AG04450 (cell line): ENCODE results near the gene GPC6. TPM values are rescaled to one million over a fixed set of nuclear protein-coding genes. Genes with fewer than 3 reads are reported as not detected.
A peak's percentile ranks its signal among the peaks of the same experiment; 100 is the strongest.

Experiments
- CTCF ChIA-PET: fragments of 300-600, 350-600 bp; formaldehyde crosslinking; extraction: SDS; loops from one replicate; lab custom pipeline; 2022; ENCODE audit warnings: antibody characterized with exemption, inconsistent platforms; lab: Charles Lee
- POLR2A ChIA-PET: fragments of 350-600 bp; formaldehyde crosslinking; extraction: SDS; loops from one replicate; lab custom pipeline; 2021; ENCODE audit warnings: antibody characterized with exemption, inconsistent platforms; lab: Yijun Ruan, JAX
- DNase-seq: peaks from one replicate; pipeline ENCODE4 v3.0.0-alpha.2; 2011; ENCODE audit warnings: low read depth, low spot score
- H3K27ac ChIP-seq: one replicate; pipeline ENCODE4 v1.5.1; 2012; ENCODE audit warnings: low read depth, low read length, control low read depth
- H3K27me3 ChIP-seq: one replicate; pipeline ENCODE4 v1.6.0; 2012; ENCODE audit warnings: low read length; ENCODE audit not compliant: control insufficient read depth, insufficient read depth
- H3K4me3 ChIP-seq: 2 replicates; pipeline ENCODE4 v1.5.1; 2011; ENCODE audit warnings: mild to moderate bottlenecking, low read depth, low read length, control low read depth
- H3K9me3 ChIP-seq: 2 replicates; pipeline ENCODE4 v1.5.1; 2012; ENCODE audit warnings: low read length; ENCODE audit not compliant: control insufficient read depth, insufficient read depth
- polyA plus RNA-seq: library from polyadenylated mRNA; depleted of rRNA; stranded (reverse); fragments of >200 nt; gene quantifications from 2 replicates; pipeline ENCODE4 v1.2.3, GENCODE V29; 2011
- TF ChIP-seq, protein P1 (sequence below): IDR thresholded peaks from 2 replicates; pipeline ENCODE4 v1.5.1; 2011; ENCODE audit warnings: low read depth, low read length, control low read depth, inconsistent platforms

Gene GPC6
- polyA plus RNA-seq, 1 experiment: 40.4 TPM

GRCh38 chr13:94057618-94058186 is 831.1 kb downstream of the GPC6 start:
- H3K27me3 ChIP-seq: no peaks in the 10 kb centered on the region
- H3K27ac ChIP-seq: no peak overlapping the region
- H3K4me3 ChIP-seq: no peak overlapping the region
- no peaks in the 10 kb centered on the region for H3K9me3 ChIP-seq
- TF ChIP-seq, protein P1, sequence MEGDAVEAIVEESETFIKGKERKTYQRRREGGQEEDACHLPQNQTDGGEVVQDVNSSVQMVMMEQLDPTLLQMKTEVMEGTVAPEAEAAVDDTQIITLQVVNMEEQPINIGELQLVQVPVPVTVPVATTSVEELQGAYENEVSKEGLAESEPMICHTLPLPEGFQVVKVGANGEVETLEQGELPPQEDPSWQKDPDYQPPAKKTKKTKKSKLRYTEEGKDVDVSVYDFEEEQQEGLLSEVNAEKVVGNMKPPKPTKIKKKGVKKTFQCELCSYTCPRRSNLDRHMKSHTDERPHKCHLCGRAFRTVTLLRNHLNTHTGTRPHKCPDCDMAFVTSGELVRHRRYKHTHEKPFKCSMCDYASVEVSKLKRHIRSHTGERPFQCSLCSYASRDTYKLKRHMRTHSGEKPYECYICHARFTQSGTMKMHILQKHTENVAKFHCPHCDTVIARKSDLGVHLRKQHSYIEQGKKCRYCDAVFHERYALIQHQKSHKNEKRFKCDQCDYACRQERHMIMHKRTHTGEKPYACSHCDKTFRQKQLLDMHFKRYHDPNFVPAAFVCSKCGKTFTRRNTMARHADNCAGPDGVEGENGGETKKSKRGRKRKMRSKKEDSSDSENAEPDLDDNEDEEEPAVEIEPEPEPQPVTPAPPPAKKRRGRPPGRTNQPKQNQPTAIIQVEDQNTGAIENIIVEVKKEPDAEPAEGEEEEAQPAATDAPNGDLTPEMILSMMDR: no peak
- ChIA-PET POLR2A (no interaction called here), CTCF (no interaction called here)
- DNase-seq: no peak

DNA sequence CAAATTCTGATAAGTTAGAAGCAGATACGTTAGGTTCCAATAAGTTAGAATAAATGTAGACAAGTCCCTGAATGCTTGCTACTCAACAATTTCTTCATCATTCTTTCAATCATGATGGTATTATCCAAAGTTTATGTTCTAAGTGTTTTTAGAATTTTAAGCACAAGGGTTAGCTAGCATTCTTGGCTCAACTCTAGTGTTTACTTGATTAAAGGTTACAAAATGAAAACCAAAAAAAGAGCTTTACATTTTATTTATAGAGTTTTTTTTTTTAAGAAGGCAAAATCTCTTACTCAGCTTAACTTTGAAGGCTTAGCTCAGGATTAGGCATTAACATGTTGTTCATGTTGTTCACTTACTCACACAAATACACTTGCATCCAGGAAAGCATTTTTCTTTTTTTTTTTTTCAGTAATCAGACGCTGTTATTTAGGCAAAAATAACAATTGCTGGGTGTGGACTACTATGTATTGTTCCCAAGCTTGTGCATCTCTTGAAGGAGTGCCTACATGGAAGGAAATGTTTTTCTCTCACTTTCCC is 832.3 kb downstream of the GPC6 start:
- Histone ChIP-seq H3K27me3 (no peaks in the 10 kb centered on the region), H3K9me3 (no peaks in the 10 kb centered on the region), H3K4me3 (no peak overlapping the region), H3K27ac (no peak overlapping the region)
- no peak for DNase-seq
- CTCF ChIA-PET: interaction anchor here (0.6 kb wide), 1 partner anchor 372 kb away, joined by 4 read pairs; no protein-coding TSS in a partner anchor
- POLR2A ChIA-PET: interaction anchor here (0.7 kb wide), 3 partner anchors 33 to 1865 kb away, joined by 3 to 5 read pairs (median 5); no protein-coding TSS in a partner anchor
- TF ChIP-seq, protein P1: no peak

DNA sequence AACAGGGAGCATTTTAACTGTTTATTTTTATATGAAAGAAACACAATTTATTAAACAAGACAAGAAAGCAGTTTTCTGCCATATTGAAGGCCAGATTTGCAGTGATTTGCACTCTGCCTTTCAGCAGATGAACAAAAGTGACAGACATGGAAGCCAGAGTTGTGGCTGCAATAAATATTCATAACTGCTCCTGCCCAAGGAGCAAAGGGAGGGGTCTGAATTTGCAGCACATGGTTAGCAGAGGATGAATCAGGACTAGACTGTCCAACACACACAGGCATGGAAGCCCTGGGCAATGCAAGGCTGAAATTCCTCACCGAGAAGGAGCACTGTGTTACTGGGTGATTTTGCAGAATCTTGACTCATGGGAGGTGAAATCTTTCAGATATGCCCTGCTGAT is 834.7 kb downstream of the GPC6 start:
- Histone ChIP-seq H3K4me3 (no peak overlapping the region), H3K27me3 (no peaks in the 10 kb centered on the region), H3K9me3 (no peaks in the 10 kb centered on the region), H3K27ac (no peak overlapping the region)
- CTCF ChIA-PET: no interaction called here
- DNase-seq: peak; percentile 13
- TF ChIP-seq, protein P1: no peak
- POLR2A ChIA-PET: no interaction called here

DNA sequence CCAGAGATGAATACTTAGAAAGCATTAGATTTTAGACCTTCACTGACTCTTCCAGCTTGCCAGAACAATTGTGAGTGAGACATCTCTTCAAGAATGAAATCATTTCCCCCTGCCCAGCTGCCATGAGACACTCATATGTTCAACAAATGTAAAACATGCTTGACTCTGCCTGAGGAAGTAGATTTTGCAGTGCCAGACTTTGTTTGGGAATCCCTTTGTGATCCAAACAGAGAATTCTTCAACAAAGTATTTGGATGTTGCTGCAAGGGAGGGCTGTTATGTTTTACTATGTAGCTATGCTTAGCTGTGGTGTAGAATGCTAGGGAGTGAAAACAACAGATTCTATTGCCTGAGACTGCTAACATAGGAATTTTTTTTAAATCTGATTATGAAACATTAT is 836.5 kb downstream of the GPC6 start:
- H3K27me3 ChIP-seq: no peaks in the 10 kb centered on the region
- peak; percentile 65 for DNase-seq
- H3K4me3 ChIP-seq: no peak overlapping the region
- POLR2A ChIA-PET: interaction anchor here (1.3 kb wide), 1 partner anchor 10 kb away, joined by 3 read pairs; no protein-coding TSS in a partner anchor
- peak overlapping the region; percentile 22 for H3K27ac ChIP-seq
- TF ChIP-seq, protein P1: no peak
- CTCF ChIA-PET: interaction anchor here (1.2 kb wide), 1 partner anchor 299 kb away, joined by 3 read pairs; no protein-coding TSS in a partner anchor
- no peaks in the 10 kb centered on the region for H3K9me3 ChIP-seq

- DNase-seq: no peak
- TF ChIP-seq, protein P1: no peak
- Histone ChIP-seq H3K27me3 (no peaks in the 10 kb centered on the region), H3K9me3 (no peaks in the 10 kb centered on the region), H3K4me3 (no peak overlapping the region), H3K27ac (no peak overlapping the region)
- POLR2A ChIA-PET: interaction anchor here (1.3 kb wide), 1 partner anchor 9 kb away, joined by 3 read pairs; no protein-coding TSS in a partner anchor
- CTCF ChIA-PET: no interaction called here
Measured at GRCh38 chr13:94063848-94064247, 837.2 kb downstream of the GPC6 start.
